NCI-H2081 treated with DMSO at 0.1 percent for 48 hours (cell line): ENCODE results near the gene RPRML.

Experiments used
- DNase-seq: peaks from one replicate; lab custom pipeline; 2025; lab: John Stamatoyannopoulos, UW

The RPRML gene

GRCh38 chr17:46944931-46945330 lies 34.1 kb downstream of the RPRML start:
- no peak for DNase-seq

- DNase-seq: no peak
These were observed 35.3 kb downstream of the RPRML start for GRCh38 chr17:46943501-46944393.

- DNase-seq: no peak
These were observed 35.9 kb downstream of the RPRML start for GRCh38 chr17:46943218-46943500.

GRCh38 chr17:46942441-46943217 lies 36.4 kb downstream of the RPRML start:
- peak; percentile 18 for DNase-seq

GRCh38 chr17:46940692-46941404 lies 38.2 kb downstream of the RPRML start:
- DNase-seq: peak; percentile 30

- no peak for DNase-seq
These were observed 43.3 kb downstream of the RPRML start for GRCh38 chr17:46935658-46936266.

- DNase-seq: no peak
These were observed 47.5 kb downstream of the RPRML start for GRCh38 chr17:46931596-46931995.

GRCh38 chr17:46930051-46930450 lies 49.0 kb downstream of the RPRML start:
- no peak for DNase-seq

- no peak for DNase-seq
These were observed 49.6 kb downstream of the RPRML start for GRCh38 chr17:46929413-46929812.

GRCh38 chr17:46928467-46929261 lies 50.4 kb downstream of the RPRML start:
- DNase-seq: no peak
